Peyer's patch (tissue), 4 donors: ENCODE results near the gene OCRL.

Source experiments
- POLR2A ChIP-seq, 2 donors: fragments of 450-650 bp; IDR thresholded peaks; one replicate each; pipeline ENCODE4 v1.5.1; 2017; ENCODE audit warnings: antibody characterized with exemption in 2 of 2, mild to moderate bottlenecking in 2 of 2, moderate library complexity in 2 of 2
- TF ChIP-seq, protein P1 (sequence below), 6 experiments: fragments of 450-650 bp in 4 of 6; fragments of 200-600 bp in 2 of 6; sonication (generic) in 1 of 6; IDR thresholded peaks; one replicate each; pipeline ENCODE4 v1.5.1; 2017 to 2019; ENCODE audit warnings: antibody characterized with exemption in 6 of 6, mild to moderate bottlenecking in 3 of 6, moderate library complexity in 1 of 6

DNA sequence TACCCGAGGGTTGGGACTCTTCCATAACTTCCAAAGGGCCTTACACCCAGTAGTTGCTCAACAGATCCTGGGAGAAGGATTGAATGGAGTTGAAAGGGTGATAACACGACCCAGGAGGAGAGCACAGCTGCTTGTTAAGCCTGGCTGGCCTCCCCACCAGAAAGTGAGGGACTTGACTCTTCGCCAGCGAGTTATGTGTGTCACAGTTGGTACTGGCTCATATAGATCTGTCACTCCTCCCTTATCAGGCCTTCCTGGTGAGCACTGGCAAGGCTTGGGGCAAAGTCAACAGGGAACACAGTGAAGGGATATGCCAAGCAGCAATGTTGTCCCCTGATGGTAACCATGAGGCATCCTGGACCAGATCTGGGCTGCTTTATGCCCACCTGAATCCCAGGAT, 78.9 kb downstream of the OCRL start:
- TF ChIP-seq, protein P1, sequence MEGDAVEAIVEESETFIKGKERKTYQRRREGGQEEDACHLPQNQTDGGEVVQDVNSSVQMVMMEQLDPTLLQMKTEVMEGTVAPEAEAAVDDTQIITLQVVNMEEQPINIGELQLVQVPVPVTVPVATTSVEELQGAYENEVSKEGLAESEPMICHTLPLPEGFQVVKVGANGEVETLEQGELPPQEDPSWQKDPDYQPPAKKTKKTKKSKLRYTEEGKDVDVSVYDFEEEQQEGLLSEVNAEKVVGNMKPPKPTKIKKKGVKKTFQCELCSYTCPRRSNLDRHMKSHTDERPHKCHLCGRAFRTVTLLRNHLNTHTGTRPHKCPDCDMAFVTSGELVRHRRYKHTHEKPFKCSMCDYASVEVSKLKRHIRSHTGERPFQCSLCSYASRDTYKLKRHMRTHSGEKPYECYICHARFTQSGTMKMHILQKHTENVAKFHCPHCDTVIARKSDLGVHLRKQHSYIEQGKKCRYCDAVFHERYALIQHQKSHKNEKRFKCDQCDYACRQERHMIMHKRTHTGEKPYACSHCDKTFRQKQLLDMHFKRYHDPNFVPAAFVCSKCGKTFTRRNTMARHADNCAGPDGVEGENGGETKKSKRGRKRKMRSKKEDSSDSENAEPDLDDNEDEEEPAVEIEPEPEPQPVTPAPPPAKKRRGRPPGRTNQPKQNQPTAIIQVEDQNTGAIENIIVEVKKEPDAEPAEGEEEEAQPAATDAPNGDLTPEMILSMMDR (IDR thresholded peaks at IDR 0.05), result no peak
- no peak for TF ChIP-seq POLR2A (IDR thresholded peaks at IDR 0.05)
